Adrenal gland (tissue), 12 donors: ENCODE data around the gene DCTD. TPM values are rescaled to one million over a fixed set of nuclear protein-coding genes. Genes with fewer than 3 reads are reported as not detected.

ENCODE experiments used
- DNase-seq, 7 donors: peaks; one replicate each; pipeline ENCODE4 v3.0.0-alpha.2; 2019 to 2020
- H3K27ac ChIP-seq, 5 donors: fragments of 200-600 bp; sonication (generic) in 4 of 5; 1 replicate in 3 of 5; 2 replicates in 2 of 5; pipeline versions ENCODE4 v1.5.1 to v1.8.0; 2016 to 2020; ENCODE audit warnings: mild to moderate bottlenecking in 1 of 5
- H3K27me3 ChIP-seq: fragments of 200-600 bp; 2 replicates; pipeline ENCODE4 v1.8.0; 2021
- H3K36me3 ChIP-seq, 2 donors: fragments of 200-600 bp; replicated peaks in 1 of 2; 1 replicate in 1 of 2; 2 replicates in 1 of 2; pipeline versions ENCODE4 v1.5.1 to v1.8.0; 2018 to 2022
- H3K4me1 ChIP-seq, 2 donors: fragments of 200-600 bp; replicated peaks in 1 of 2; 1 replicate in 1 of 2; 2 replicates in 1 of 2; pipeline versions ENCODE4 v1.5.1 to v1.8.0; 2018 to 2021
- H3K4me3 ChIP-seq, 4 donors: fragments of 200-600 bp; sonication (generic) in 3 of 4; one replicate each; pipeline ENCODE4 v1.5.1; 2016 to 2018
- H3K9me3 ChIP-seq, 3 donors: fragments of 200-600 bp; sonication (generic) in 1 of 3; replicated peaks in 1 of 3; 1 replicate in 2 of 3; 2 replicates in 1 of 3; pipeline versions ENCODE4 v1.5.1 to v1.8.0; 2016 to 2021
- CTCF ChIP-seq, 6 experiments: fragments of 450-650 bp in 4 of 6; fragments of 200-600 bp in 2 of 6; sonication (generic) in 1 of 6; IDR thresholded peaks; 1 replicate in 5 of 6; 2 replicates in 1 of 6; pipeline versions ENCODE4 v1.5.1 to v1.8.0; 2016 to 2021; ENCODE audit warnings: antibody characterized with exemption in 6 of 6, mild to moderate bottlenecking in 2 of 6, moderate library complexity in 1 of 6
- POLR2A ChIP-seq, 2 donors: fragments of 450-650 bp; IDR thresholded peaks; one replicate each; pipeline ENCODE4 v1.6.1; 2017; ENCODE audit warnings: antibody characterized with exemption in 2 of 2, mild to moderate bottlenecking in 2 of 2, moderate library complexity in 1 of 2
- WGBS, 4 donors: extraction: QIAGEN DNeasy Blood & Tissue Kit in 2 of 4; methylation state at CpG; one replicate each; pipeline versions ENCODE4 v1.1.5 to v1.1.7; 2013 to 2017; 5-methylcytosine and 5-hydroxymethylcytosine counted together
- intact Hi-C, 2 donors: fragments of 100-400 bp; cut with DNase I; formaldehyde crosslinking; loops; one replicate each; pipeline versions ENCODE4 v1.14.1 to v1.15.0; 2022 to 2023
- polyA plus RNA-seq, 3 donors: library from polyadenylated mRNA; stranded (reverse); fragments of 200-250 nt in 2 of 3; fragments of 350-450 nt in 1 of 3; fragmentation: Illumina TruSeq in 1 of 3; extraction: RNeasy Lipid Tissue Mini Kit (QIAGEN cat#74804) in 1 of 3; gene quantifications; one replicate each; pipeline ENCODE4 v1.2.3, GENCODE V29; 2013 to 2014
- total RNA-seq, 9 donors: library from RNA; depleted of rRNA in 4 of 9; stranded (reverse); fragments of >200 nt in 4 of 9; fragments of 120-200 nt in 1 of 9; fragmentation: NEBNext Ultra II Directional in 1 of 9; extraction: Animal tissue kit (Norgen Biotek cat#: 25700) in 1 of 9; gene quantifications; one replicate each; pipeline versions ENCODE4 v1.1.0 to v1.2.4, GENCODE V29; 2013 to 2023
- donor health status: healthy with polysubstance abuse.
- donor health status: Bipolar disorder and iron deficiency.
- donor health status: DM: yes; HTN: yes; CAD: no.
- donor health status: DM: no; HTN: no; CAD: no.
- donor health status: DM: no; HTN: no; CAD: no.
- donor health status: DM: yes; HTN: yes; CAD: no.

Gene DCTD
- total and polyA plus RNA-seq, 12 donors, result 54.5 to 254 (median 126) TPM

GRCh38 chr4:182898479-182898799, 18.7 kb downstream of the DCTD start:
- no peak for TF ChIP-seq CTCF (IDR thresholded peaks at IDR 0.05)
- no peak for TF ChIP-seq POLR2A (IDR thresholded peaks at IDR 0.05)
- H3K27ac ChIP-seq, result peak overlapping the region in 1 of 5 donors; percentile 72
- intact Hi-C loops, result no loop called here
- 50 to 59% (median 54%) methylated on average over 5 of the region's 5 CpGs for WGBS, 4 donors
- DNase-seq, result no peak
- H3K27me3 ChIP-seq, result no peaks in the 10 kb centered on the region
- H3K9me3 ChIP-seq, result no peaks in the 10 kb centered on the region
- H3K36me3 ChIP-seq, result peaks cover 0 to 53% of the 10 kb centered on the region in 2 donors
- H3K4me1 ChIP-seq, result peaks cover 0 to 39% of the 10 kb centered on the region in 2 donors
- no peak overlapping the region for H3K4me3 ChIP-seq

- H3K36me3 ChIP-seq, result peaks cover 0 to 55% of the 10 kb centered on the region in 2 donors
- intact Hi-C loops, result no loop called here
Measured at GRCh38 chr4:182897601-182898478, 19.3 kb downstream of the DCTD start.

GRCh38 chr4:182896421-182896820, 20.8 kb downstream of the DCTD start:
- TF ChIP-seq POLR2A (IDR thresholded peaks at IDR 0.05) (no peak), CTCF (IDR thresholded peaks at IDR 0.05) (no peak)
- DNase-seq, result peak in 1 of 7 donors; percentile 47
- Histone ChIP-seq H3K27me3 (no peaks in the 10 kb centered on the region), H3K9me3 (no peaks in the 10 kb centered on the region), H3K27ac (no peak overlapping the region), H3K4me1 (peaks cover 0 to 24% of the 10 kb centered on the region in 2 donors), H3K4me3 (no peak overlapping the region), H3K36me3 (peaks cover 0 to 68% of the 10 kb centered on the region in 2 donors)
- WGBS, 4 donors, result 89 to 96% (median 95%) methylated on average over 8 of the region's 8 CpGs
- intact Hi-C loops, result no loop called here

More at GRCh38 chr4:182897601-182898478, 19.3 kb downstream of the DCTD start:
- peak in 5 of 7 donors; percentile 36 to 52 (median 48) for DNase-seq
- TF ChIP-seq POLR2A (IDR thresholded peaks at IDR 0.05) (no peak), CTCF (IDR thresholded peaks at IDR 0.05) (no peak)
- H3K27me3 ChIP-seq, result no peaks in the 10 kb centered on the region
- peak overlapping the region in 2 of 5 donors; percentile 24 to 72 for H3K27ac ChIP-seq
- peaks cover 0 to 38% of the 10 kb centered on the region in 2 donors for H3K4me1 ChIP-seq
- 76 to 84% (median 78%) methylated on average over 18 to 20 of the region's 20 CpGs for WGBS, 4 donors
- no peaks in the 10 kb centered on the region for H3K9me3 ChIP-seq
- no peak overlapping the region for H3K4me3 ChIP-seq

- DNase-seq, result peak in 1 of 7 donors; percentile 44
- H3K9me3 ChIP-seq, result no peaks in the 10 kb centered on the region
- H3K4me1 ChIP-seq, result peaks cover 0 to 21% of the 10 kb centered on the region in 2 donors
- H3K36me3 ChIP-seq, result peaks cover 0 to 72% of the 10 kb centered on the region in 2 donors
- H3K4me3 ChIP-seq, result no peak overlapping the region
- 88 to 95% (median 92%) methylated on average over 12 of the region's 12 CpGs for WGBS, 4 donors
- intact Hi-C loops, result no loop called here
- no peaks in the 10 kb centered on the region for H3K27me3 ChIP-seq
- H3K27ac ChIP-seq, result no peak overlapping the region
- TF ChIP-seq POLR2A (IDR thresholded peaks at IDR 0.05) (no peak), CTCF (IDR thresholded peaks at IDR 0.05) (no peak)
Measured at GRCh38 chr4:182895791-182896292, 21.3 kb downstream of the DCTD start.
